Activated CD8-positive, alpha-beta memory T cell treated with anti-CD3 and anti-CD28 coated beads, Interleukin-2, amount 50 U/mL, for 24 hours (primary cell): Measurements from ENCODE around the gene UTP25.

Experiments
- DNase-seq: peaks from one replicate; pipeline ENCODE4 v3.0.0-alpha.2; 2020; ENCODE audit errors: extremely low read depth

Gene UTP25

GRCh38 chr1:209805875-209806760, 21.7 kb upstream of the UTP25 start, which contains the start of gene IRF6:
IRF6 (minus strand) TSS chr1:209806142; CDS start chr1:209801413, 4,729 bp downstream.
- peak; percentile 14 for DNase-seq

GRCh38 chr1:209807509-209807908, 20.3 kb upstream of the UTP25 start:
- no peak for DNase-seq

GRCh38 chr1:209808059-209808581, 19.7 kb upstream of the UTP25 start:
- DNase-seq: no peak

- DNase-seq: no peak
These were observed 18.2 kb upstream of the UTP25 start for GRCh38 chr1:209809611-209810010.

- DNase-seq: no peak
These were observed 17.0 kb upstream of the UTP25 start for GRCh38 chr1:209810783-209811182.

- no peak for DNase-seq
These were observed 13.9 kb upstream of the UTP25 start for GRCh38 chr1:209813902-209814301.

GRCh38 chr1:209815490-209815889, 12.3 kb upstream of the UTP25 start:
- DNase-seq: no peak

- DNase-seq: no peak
These were observed 11.8 kb upstream of the UTP25 start for GRCh38 chr1:209815931-209816341.

GRCh38 chr1:209816923-209817322, 10.8 kb upstream of the UTP25 start:
- no peak for DNase-seq

- no peak for DNase-seq
These were observed 10.1 kb upstream of the UTP25 start for GRCh38 chr1:209817691-209818090.

GRCh38 chr1:209819058-209819457, 8.7 kb upstream of the UTP25 start:
- no peak for DNase-seq

- no peak for DNase-seq
These were observed 6.8 kb upstream of the UTP25 start for GRCh38 chr1:209820986-209821385.

GRCh38 chr1:209822706-209823105, 5.1 kb upstream of the UTP25 start:
- no peak for DNase-seq

GRCh38 chr1:209823143-209824041, 4.4 kb upstream of the UTP25 start:
- DNase-seq: no peak

GRCh38 chr1:209825591-209826434, 2.0 kb upstream of the UTP25 start:
- no peak for DNase-seq

GRCh38 chr1:209829716-209830115, 1.9 kb downstream of the UTP25 start:
- no peak for DNase-seq

GRCh38 chr1:209830722-209831121, 3.0 kb downstream of the UTP25 start:
- no peak for DNase-seq

GRCh38 chr1:209831615-209832014, 3.8 kb downstream of the UTP25 start:
- no peak for DNase-seq

- no peak for DNase-seq
These were observed 8.1 kb downstream of the UTP25 start for GRCh38 chr1:209835782-209836298.

- no peak for DNase-seq
These were observed 9.9 kb downstream of the UTP25 start for GRCh38 chr1:209837671-209838070.

- DNase-seq: no peak
These were observed 10.8 kb downstream of the UTP25 start for GRCh38 chr1:209838537-209838936.
